Cerebellar cortex (tissue), 1 donor: ENCODE results near the gene LRRC7.

Experiments
- DNase-seq: peaks from one replicate; pipeline ENCODE4 v3.0.0-alpha.2; 2015; ENCODE audit warnings: low spot score

LRRC7 gene

DNA sequence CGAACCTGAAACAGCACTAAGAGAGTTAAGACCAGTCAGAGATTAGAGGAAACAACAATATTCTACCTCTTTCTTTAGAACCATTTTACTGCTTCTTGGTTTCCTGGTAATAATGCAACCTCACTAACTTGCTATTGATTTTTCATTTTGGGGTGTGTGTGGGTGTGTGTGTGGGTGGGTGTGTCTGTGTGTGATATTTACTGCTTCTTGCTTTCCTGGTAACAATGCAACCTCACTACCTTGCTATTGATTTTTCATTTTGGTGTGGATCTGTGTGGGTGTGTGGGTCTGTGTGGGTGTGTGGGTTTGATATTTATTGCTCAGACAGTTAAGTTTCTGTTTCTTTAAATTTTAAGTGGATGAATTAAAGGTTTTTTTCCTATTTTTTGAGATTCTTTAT, 208.8 kb downstream of the LRRC7 start:
- no peak for DNase-seq

DNA sequence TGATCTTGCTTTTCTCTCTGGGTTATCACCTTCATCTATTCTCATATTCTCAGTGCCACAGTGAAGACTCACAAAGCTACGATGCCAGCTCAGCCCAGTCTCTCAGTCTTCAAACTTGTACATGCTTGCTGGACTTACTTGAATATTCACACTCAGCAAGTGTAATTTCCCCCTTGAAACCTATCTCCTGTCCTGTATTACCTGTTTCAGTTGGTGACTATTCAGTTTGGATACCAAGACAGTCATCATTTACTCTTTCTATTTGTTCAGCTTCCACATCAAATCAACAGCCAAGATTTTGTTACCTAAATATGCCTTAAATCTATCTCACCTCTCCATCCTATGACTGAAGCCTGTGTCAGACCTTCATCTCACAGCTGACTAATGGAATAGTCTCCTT, 209.7 kb downstream of the LRRC7 start:
- no peak for DNase-seq

DNA sequence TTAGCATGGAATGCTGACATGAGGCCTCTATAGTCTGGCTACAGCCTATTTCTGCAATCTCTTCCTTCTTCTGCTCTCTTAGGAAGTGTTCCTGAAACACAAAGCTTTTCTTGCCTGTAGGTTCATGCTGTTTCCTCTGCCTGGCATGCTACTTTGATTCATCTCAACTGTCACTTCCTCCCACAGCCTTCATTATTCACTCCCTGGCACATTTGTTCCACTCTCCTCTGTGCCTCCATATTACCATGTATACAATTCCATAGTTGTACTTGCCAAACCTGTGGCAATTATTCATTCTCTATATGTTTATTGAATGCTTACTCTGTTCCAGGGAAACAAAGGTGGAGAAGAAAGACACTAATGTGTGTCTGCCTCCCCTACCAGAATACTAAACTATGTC, 210.2 kb downstream of the LRRC7 start:
- DNase-seq, result no peak

DNA sequence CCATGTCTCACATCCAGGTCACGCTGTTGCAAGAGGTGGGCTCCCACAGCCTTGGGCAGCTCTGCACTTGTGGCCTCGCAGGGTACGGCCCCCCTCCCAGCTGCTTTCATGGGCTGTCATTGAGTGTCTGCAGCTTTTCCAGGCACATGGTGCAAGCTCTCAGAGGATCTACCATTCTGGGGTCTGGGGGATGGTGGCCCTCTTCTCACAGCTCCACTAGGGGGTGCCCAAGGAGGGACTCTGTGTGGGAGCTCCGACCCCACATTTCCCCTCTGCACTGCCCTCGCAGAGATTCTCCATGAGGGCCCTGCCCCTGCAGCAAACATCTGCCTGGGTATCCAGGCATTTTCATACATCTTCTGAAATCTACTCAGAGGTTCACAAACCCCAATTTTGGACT, 219.4 kb downstream of the LRRC7 start:
- no peak for DNase-seq

DNA sequence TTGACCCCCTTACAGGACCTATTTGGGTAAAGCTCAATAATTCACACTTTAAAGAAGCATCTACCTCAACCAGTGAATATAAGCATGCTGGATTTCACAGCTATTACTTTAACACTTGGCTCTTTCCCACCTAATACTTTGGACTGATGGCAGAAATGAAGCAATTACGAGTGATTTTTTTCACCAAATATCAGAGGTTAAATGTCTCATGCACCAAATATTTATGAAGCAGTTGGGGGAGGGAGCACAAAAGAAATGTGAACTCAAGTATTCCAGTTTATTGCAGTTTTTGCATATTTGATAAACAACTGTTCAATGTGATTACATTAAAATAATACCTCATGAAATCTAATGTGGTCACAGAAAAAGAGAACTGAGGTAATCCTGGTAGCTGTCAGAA, 223.6 kb downstream of the LRRC7 start:
- DNase-seq, result no peak

DNA sequence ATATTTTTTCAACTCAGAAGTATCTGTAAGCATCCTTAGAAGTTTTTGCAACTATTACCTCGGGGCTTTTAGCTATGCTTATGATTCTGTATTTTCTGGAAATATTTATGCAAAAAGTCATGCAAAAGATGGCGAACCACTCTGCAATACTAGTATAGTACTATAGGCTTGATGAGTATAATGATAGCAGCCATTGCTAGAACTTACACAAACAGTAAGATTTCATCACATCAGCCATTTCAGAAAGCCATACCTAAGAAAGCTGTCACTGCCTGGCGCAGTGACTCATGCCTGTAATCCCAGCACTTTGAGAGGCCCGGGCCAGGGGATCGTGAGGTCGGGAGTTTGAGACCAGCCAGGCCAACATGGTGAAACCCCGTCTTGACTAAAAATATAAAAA, 227.1 kb downstream of the LRRC7 start:
- DNase-seq, result no peak

DNA sequence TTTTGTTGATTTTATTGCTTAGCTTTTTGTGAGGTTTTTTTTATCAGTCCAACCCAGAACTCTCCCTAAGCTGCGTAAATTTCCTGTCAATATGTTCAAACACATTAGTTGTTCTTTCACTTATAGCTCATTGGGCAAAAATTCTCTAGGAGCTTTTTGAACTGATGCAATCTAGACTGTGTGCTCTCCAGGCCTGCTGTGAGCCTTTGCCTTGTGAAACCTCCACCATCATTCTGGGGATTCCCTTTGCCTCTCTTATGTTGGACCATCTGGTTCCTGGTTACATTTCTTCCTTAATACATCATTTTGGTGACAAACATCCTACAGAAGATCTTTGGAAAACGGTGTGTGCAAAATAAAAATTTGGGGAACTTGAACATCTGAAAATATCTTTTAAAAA, 247.2 kb downstream of the LRRC7 start:
- no peak for DNase-seq

DNA sequence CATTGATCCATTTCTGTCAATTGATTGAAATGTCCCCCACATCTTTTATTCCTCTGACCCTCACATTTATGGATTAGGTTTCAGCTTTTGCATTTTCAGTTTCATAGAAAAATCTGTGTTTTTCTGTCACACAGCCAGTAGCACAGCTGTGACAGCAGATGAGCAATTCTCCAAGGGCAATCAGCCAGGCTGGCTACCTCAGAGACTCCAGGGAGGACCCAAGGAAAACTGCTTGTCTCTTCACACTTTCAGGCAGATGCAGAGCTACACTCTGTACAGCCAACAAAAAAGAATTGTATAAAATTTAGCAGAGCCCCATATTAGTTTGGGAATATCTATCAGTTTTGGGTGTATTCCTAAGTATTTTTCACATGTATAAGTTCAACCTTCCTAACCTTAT, 257.2 kb downstream of the LRRC7 start:
- no peak for DNase-seq

DNA sequence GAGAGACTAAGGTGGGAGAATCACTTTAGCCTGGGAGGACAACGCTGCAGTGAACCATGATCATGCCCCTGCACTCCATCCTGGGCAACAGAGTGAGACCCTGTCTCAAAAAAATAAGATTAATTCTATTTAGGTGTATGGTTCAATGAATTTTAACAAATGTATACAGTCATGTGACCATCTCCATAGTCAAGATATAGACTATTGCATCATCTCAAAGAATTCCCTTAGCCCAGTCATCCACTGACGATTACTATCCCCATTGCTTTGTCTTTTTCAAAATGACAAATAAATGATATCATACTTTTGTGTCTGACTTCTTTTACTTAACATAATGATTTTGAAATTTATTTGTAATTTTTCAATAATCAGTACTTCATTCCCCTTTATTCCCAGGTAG, 260.0 kb downstream of the LRRC7 start:
- no peak for DNase-seq

DNA sequence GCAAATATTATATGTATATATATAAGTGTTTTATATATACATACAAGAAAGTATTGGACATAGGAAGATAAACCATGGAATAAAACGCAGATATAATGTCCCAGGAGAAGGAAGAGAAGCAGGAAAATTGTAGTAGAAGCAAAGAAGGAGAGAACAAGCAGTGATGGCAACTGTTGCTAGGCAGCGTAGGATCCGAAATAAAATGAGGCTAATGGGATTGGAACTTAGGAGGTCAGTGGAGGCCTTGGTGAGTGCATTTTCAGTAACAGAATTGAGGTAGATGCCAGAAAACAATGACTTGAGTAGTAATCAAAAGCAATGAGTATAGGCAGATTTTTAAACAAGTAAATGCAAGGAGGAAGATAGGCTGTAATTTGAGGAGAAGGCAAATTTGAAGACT, 265.8 kb downstream of the LRRC7 start:
- no peak for DNase-seq

DNA sequence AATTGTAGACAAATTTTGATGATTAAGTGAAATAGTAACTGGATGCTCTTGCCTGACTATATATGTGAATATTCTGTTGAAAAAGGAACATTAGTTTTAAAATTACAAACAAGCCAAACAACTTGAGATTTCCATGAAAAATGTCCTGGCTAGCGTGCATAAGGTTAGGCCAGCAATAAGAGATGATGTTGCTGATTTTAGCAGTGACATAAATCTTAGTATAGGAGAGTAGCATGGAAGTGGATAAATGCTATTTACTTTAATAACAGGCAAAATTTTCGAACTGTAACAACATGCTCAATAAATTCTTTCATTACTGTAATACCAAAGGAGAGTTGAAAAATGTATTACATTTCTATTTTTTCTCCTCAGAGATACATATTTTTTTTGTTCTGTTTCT, 266.6 kb downstream of the LRRC7 start:
- no peak for DNase-seq

DNA sequence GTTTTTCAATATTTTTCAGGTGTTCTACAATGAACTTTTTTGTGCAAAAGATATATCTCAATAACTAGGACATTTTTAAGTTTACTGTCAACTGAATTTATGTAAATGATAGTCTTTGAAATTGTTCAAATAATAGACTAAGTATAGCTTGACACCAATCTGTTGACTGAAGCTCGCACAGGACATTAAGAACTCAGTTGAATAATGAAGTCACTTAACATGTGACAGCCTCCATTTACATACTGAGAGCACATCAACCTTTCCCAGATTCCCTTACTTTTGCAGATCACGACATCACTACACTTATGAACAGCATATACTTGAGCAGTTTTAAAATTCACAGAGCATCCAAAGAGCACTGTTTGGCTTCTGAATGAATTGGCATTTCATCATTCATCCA, 268.2 kb downstream of the LRRC7 start:
- no peak for DNase-seq

DNA sequence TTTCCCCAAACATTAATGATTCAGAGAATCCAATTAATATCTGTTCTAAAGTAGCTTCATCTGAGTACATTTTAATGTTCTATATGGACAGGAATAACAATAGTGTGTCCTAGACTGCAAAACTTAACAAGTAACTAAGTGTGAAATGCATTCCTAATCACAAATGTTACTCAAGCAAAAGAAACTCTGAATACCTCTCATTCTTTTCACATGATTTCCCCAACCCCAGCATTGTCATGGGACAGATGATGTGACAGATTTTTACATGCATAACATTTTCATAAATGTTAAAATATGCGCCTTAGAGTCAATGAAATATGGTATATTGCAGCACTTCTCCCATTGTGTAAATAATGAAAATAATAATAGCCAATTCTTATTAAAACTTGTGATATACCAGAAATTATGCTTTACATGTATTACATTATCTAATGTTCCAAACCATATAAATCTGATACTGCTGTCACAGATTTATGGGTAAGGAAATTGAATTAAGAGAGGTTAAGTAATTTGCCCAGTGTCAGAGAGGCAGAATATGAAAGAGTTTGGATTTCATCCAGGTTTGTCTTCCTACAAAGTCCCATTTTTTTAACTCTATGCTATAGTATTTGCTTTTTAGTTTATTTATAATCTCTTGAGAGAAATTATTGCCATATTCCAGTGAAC, 269.4 kb downstream of the LRRC7 start:
- DNase-seq, result no peak

DNA sequence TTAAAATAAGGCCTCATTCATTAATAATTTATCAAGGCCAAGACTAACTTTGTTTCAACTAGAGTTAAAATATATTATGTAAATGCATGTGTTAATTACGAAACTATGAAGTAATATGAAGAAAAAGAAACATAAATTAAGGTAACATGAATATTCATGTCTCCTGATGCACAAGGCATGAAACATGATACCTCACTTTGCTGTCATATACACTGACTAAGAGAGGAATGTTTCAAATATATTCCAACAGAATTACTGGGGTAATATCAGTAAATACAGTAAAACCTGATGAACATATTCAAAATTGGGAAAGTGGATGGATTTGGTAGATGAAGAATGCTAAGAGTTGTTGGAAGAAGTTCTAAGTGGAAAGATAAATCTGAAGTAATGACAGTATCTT, 274.6 kb downstream of the LRRC7 start:
- no peak for DNase-seq

DNA sequence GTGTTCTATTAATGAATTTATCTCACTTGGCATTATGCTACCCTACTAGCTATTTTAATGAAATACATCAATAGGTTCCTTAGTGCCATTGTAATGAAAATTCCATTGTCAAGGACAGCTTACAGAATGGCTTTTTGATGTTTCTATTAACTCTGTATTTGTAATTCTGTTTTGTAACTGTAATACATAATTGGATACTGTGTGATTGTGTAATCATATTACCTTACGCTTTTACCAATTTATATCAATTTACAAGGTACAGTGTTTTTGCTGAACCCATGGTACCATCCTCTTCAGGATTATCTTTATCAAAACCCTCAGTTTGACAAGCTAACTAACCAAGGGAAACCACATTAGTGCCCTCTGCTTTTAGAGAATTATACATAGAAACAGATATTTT, 277.9 kb downstream of the LRRC7 start:
- DNase-seq, result no peak

DNA sequence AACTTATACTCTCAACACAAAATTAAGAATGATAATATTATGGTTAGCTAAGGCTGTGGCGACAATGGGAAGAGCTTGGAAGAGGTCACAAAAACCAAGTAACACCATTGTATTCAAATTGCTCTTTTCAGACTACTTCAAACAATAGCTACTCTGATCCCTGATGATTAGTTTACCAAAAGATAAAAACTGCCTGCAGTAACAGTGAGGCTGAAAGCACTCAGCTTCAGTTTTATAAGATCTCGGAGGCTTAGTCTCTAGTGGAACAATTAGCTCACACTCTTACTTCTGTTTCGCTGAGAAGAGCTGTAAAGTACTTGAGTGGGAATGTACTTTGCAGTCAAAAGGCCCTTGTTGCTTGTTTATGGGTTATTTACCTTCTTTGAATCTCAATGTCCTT, 278.5 kb downstream of the LRRC7 start:
- no peak for DNase-seq

DNA sequence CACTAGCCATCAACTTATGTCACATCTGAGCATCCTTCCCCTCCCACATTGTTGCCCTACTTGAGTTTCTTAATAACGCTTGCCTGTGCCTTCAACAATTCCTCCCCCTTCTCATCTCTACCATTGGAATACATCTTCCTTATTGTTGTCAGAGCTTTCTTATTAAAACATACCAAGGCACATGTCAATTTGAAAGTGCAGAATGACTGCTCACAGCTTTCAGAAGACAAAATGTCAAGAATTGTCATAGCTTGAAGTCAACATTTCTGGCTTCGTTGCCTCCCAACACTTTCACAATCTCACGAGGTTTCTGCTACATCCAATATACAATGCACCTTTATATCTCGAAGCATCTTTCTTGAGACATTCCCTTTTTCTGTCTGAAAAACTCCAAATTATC, 279.9 kb downstream of the LRRC7 start:
- no peak for DNase-seq

DNA sequence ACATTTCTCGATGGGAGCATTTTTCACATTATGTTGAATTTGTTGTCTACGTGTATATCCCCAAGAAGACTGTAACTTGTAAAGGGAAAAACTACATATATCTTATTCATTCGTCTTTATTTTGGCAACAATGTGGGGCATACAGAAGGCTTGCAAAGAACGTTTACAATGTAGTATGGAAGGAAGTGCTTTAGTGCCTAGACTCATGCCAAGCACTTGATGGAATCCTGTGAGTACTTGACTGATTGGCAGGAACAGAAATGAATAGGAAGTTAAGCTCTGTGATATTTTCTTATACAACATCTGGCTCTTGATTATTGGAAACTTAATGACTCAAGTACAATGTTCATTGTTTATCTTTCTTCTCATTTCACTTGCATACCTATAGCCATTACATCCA, 284.4 kb downstream of the LRRC7 start:
- DNase-seq, result no peak

DNA sequence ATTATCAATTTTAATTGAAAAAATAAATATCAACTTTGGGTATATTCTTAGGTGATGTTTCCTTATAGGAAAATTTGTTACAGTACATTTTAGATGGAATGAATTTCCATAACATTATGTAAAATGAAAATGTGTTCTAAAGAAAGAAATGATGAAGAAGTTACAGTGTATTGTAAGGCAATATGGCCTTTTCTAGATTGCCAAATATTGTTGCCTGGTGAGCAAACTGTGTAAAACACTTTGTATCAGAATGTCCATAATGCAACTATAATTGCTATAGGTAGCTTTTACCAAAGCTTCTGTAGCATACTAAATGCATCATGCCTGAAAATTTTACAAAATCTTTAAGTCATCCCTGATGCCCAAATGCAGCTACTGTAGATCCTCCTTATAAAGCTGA, 285.0 kb downstream of the LRRC7 start:
- DNase-seq, result no peak

DNA sequence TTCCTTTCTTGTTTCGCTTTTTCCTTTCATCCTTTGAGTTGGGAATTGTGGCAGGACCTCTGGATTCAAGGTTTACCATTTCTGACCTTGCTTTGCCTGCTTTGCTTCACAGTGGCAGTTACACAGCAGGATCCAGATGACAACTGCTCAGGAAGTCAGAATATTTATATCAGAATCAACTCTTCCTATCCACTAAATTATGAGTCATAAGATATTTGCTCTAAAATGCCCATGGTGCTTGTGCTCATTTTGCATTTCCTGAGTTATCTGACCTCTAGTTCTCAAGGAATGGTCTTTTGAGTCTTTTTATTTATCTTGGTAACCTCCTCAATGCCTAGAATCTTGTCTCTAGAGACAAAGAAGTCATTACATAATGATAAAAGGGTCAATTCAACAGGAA, 290.8 kb downstream of the LRRC7 start:
- DNase-seq, result no peak

DNA sequence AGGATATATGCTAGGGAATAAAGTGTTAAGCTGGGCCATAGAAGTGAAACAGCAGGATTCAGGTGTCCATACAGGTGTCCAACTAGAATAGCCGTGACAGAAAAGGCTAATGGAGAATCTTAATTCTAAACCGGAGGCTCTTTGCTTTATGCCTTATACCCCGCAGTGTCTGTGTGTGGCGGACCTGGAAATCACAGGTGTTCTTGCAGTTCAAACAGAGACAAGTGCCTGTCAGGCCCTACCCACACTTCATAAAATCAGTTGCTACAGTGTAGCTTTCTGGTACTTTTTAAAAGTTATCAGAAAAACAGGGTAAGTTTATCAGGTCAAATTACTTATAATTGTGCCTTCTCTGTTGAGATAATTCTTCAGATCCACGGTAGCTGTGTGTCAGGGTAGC, 293.9 kb downstream of the LRRC7 start:
- DNase-seq, result no peak

DNA sequence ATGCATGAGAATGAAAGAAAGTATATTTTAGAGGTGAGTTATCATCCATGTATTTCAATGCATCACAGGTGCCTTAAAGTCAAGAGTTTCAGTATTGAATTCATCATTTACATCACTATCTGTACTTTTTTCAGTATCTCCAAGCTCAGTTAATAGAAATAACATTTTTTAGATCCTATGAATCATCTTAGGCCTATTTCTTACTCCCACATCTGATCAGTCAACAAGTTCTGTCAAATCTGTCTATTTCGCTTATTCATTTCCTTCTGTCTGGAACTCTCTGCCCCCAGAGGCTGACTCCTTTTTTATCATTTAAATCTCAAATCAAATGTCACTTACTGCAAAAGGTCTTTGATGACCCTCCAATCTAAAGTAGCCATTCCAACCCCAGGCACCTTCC, 295.2 kb downstream of the LRRC7 start:
- DNase-seq, result no peak

DNA sequence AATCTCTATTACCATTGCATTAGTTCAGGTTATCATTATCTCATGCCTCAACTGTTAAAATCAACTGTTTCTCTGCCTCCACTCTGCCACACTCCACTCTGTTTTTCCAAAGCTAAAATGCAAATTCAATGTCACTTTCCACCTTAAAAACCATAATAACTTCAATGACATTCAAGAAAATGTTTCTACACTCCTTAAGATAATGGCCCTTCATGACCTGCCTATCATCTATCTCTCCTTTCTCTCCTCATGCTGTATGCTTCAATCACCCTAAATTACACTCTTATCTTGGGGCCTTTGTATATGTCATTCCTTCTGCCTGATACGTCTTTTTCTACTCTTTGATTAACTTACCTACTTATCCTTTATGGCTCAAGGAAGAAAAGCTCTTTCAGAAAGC, 296.0 kb downstream of the LRRC7 start:
- DNase-seq, result no peak

DNA sequence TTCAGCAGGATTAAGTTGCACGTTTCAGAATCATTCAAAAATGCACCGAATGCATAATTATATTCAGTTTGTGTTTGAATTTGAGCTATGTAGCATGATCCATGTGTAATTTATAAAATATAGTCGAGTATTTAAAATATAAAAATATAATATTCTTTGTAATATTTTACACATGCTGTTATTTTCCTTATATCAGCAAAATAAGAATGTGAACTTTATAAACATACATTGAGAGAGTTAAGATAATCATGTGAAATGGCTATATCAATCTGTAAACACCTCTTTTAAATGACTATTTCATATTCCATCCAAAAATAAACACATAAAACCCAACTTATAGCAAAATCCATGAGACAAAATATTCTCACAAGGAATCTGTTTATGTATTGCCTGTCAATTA, 303.7 kb downstream of the LRRC7 start:
- no peak for DNase-seq

DNA sequence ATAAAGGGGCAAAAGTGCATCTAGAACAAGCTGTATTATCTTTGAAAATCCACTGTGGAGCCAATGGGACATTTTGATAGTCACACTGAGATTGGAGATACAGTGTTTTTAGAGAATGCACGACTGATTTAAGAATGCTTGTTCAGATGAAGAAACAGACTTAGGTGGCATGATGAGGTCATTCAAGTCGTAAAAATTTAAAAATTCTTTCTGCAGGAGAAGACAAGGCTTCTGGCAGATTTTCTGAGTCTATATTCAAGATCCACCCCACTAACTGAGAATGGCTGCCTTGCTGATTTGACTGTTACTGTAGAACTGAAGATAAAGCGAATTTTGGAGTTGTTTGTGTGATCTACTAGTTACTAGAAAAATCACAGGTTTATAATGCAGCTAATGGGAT, 310.6 kb downstream of the LRRC7 start:
- no peak for DNase-seq
